GM12891 (cell line): ENCODE measurements around the gene FLCN.

Experiments used
- PAX5 ChIP-seq: IDR thresholded peaks from 2 replicates; pipeline ENCODE4 v1.6.1; 2011; ENCODE audit warnings: low read length, moderate library complexity, mild to moderate bottlenecking; ENCODE audit not compliant: insufficient read depth, severe bottlenecking
- POLR2A ChIP-seq: IDR thresholded peaks from 2 replicates; pipeline ENCODE4 v1.6.1; 2011; ENCODE audit warnings: low read depth, low read length, control low read depth
- POLR2AphosphoS5 ChIP-seq: IDR thresholded peaks from 2 replicates; pipeline ENCODE4 v1.6.1; 2011; ENCODE audit warnings: low read depth, low read length, control low read depth
- POU2F2 ChIP-seq: IDR thresholded peaks from 2 replicates; pipeline ENCODE4 v1.6.1; 2011; ENCODE audit warnings: low read depth, mild to moderate bottlenecking, control low read depth, low read length, moderate library complexity
- SPI1 ChIP-seq: IDR thresholded peaks from 2 replicates; pipeline ENCODE4 v1.6.1; 2011; ENCODE audit warnings: low read depth, low read length, control low read depth
- TAF1 ChIP-seq: IDR thresholded peaks from 2 replicates; pipeline ENCODE4 v1.6.1; 2011; ENCODE audit warnings: low read depth, low read length, control low read depth

DNA sequence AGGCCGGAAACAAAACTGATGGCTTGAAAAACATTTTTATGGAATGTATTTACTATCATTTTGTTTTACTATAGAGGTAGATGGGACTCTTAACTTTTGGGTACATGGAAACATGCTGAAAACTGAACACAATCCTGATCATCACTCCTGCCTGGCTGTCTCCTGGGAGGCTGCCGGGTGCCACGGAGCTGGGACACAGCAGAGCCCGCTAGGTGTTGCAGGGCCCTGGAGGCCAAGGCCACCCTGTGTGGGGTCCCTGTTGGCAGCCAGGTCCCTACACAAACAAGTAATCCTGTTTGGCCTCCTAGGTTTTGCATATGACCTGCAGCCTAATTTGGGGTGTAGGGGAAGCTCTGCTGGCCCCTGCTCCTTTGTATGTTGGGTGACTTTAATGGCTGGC lies 48.4 kb downstream of the FLCN start:
- no peak for TF ChIP-seq POLR2A
- TF ChIP-seq POLR2AphosphoS5, result no peak
- no peak for TF ChIP-seq TAF1
- no peak for TF ChIP-seq SPI1
- no peak for TF ChIP-seq POU2F2
- TF ChIP-seq PAX5, result no peak
